WTC11 (cell line): ENCODE measurements around the gene ZNF428. TPM values are rescaled to one million over a fixed set of nuclear protein-coding genes. Genes with fewer than 3 reads are reported as not detected.
"Not testable (repeated sequence)": the region's sequence is repeated elsewhere in the genome, so short reads cannot be mapped to it uniquely, and the experiment has no call there.

Experiments
- ATAC-seq: fragments of 200-7000 bp; cut with Tn5 transposase; 2 replicates; pipeline ENCODE4 v1.10.0; 2021; ENCODE audit warnings: mild to moderate bottlenecking, moderate library complexity
- CTCF ChIA-PET: fragments of 300-600 bp; sonication (Branson Sonifier 250); formaldehyde crosslinking; loops from one replicate; lab custom pipeline; 2021; ENCODE audit warnings: antibody characterized with exemption; lab: Charles Lee
- POLR2A ChIA-PET: fragments of 350-600 bp; sonication (Branson Sonifier 250); formaldehyde crosslinking; loops from one replicate; lab custom pipeline; 2021; ENCODE audit warnings: antibody characterized with exemption; lab: Charles Lee
- DNase-seq: peaks from one replicate; pipeline ENCODE4 v3.0.0; 2021; ENCODE audit warnings: low spot score
- H3K27ac Mint-ChIP-seq: 2 replicates; pipeline ENCODE4 v1.8.0; 2021; ENCODE audit warnings: mixed read lengths
- H3K27me3 Mint-ChIP-seq: 2 replicates; pipeline ENCODE4 v1.8.0; 2021; ENCODE audit warnings: low read depth, mild to moderate bottlenecking, moderate library complexity, mixed read lengths
- H3K36me3 Mint-ChIP-seq: 2 replicates; pipeline ENCODE4 v1.8.0; 2021; ENCODE audit warnings: mixed read lengths
- H3K4me1 Mint-ChIP-seq: 2 replicates; pipeline ENCODE4 v1.8.0; 2022; ENCODE audit warnings: mixed read lengths
- H3K4me3 Mint-ChIP-seq: 2 replicates; pipeline ENCODE4 v1.8.0; 2021; ENCODE audit warnings: mild to moderate bottlenecking, moderate library complexity, mixed read lengths
- H3K9me3 Mint-ChIP-seq: 2 replicates; pipeline ENCODE4 v1.8.0; 2021; ENCODE audit warnings: mixed read lengths
- ATF6 ChIP-seq: sonication (generic); formaldehyde crosslinking; IDR thresholded peaks from 2 replicates; pipeline ENCODE4 v1.8.1; 2023; ENCODE audit warnings: mild to moderate bottlenecking, missing genetic modification reagents
- CTCF ChIP-seq: fragments of 200-600 bp; IDR thresholded peaks from 2 replicates; pipeline ENCODE4 v1.8.0; 2022; ENCODE audit warnings: antibody characterized with exemption
- ESRRA ChIP-seq: sonication (generic); formaldehyde crosslinking; IDR thresholded peaks from 2 replicates; pipeline ENCODE4 v1.8.1; 2022; ENCODE audit warnings: mild to moderate bottlenecking, missing genetic modification reagents, borderline replicate concordance
- ETV6 ChIP-seq: sonication (generic); formaldehyde crosslinking; IDR thresholded peaks from 2 replicates; pipeline ENCODE4 v1.8.1; 2022; ENCODE audit warnings: mild to moderate bottlenecking, missing genetic modification reagents
- FOXK1 ChIP-seq: sonication (generic); formaldehyde crosslinking; IDR thresholded peaks from 2 replicates; pipeline ENCODE4 v1.8.0; 2022; ENCODE audit warnings: mild to moderate bottlenecking, moderate library complexity, missing genetic modification reagents
- GABPB1 ChIP-seq: sonication (generic); formaldehyde crosslinking; IDR thresholded peaks from 2 replicates; pipeline ENCODE4 v1.8.1; 2023; ENCODE audit warnings: mild to moderate bottlenecking, missing genetic modification reagents
- MLX ChIP-seq: sonication (generic); formaldehyde crosslinking; IDR thresholded peaks from 2 replicates; pipeline ENCODE4 v1.8.1; 2023; ENCODE audit warnings: mild to moderate bottlenecking, missing genetic modification reagents, moderate library complexity
- NFATC4 ChIP-seq: fragments of 250-450 bp; sonication (Bioruptor Pico); IDR thresholded peaks from 2 replicates; pipeline ENCODE4 v1.9.0; 2021; ENCODE audit warnings: mild to moderate bottlenecking
- SP1 ChIP-seq: sonication (generic); formaldehyde crosslinking; conservative IDR thresholded peaks from 2 replicates; pipeline ENCODE4 v1.8.1; 2022; ENCODE audit warnings: missing genetic modification reagents
- ZNF121 ChIP-seq: sonication (generic); formaldehyde crosslinking; IDR thresholded peaks from 2 replicates; pipeline ENCODE4 v1.8.0; 2023; ENCODE audit warnings: missing genetic modification reagents
- ZNF671 ChIP-seq: fragments of 250-450 bp; sonication (Bioruptor Pico); IDR thresholded peaks from 2 replicates; pipeline ENCODE4 v1.8.0; 2021; ENCODE audit warnings: mild to moderate bottlenecking
- total RNA-seq: library from RNA; stranded (reverse); gene quantifications from 3 replicates; pipeline ENCODE4 v1.2.3, GENCODE V29; 2021
- TF ChIP-seq, protein P1 (sequence below): sonication (generic); formaldehyde crosslinking; IDR thresholded peaks from 2 replicates; pipeline ENCODE4 v1.8.1; 2023; ENCODE audit warnings: mild to moderate bottlenecking, moderate library complexity, missing genetic modification reagents
- TF ChIP-seq, protein P2 (sequence below): fragments of 250-450 bp; sonication (Bioruptor Pico); IDR thresholded peaks from 2 replicates; pipeline ENCODE4 v1.9.0; 2021; ENCODE audit warnings: mild to moderate bottlenecking, borderline replicate concordance
- TF ChIP-seq, protein P3 (sequence below): sonication (generic); formaldehyde crosslinking; IDR thresholded peaks from 2 replicates; pipeline ENCODE4 v1.8.0; 2022; ENCODE audit warnings: missing genetic modification reagents

Gene ZNF428
- total RNA-seq, 1 experiment from 2014 or later, result 20.1 TPM

- no peak for TF ChIP-seq ATF6
- no peak for TF ChIP-seq ZNF121 (CRISPR knock-in tag)
- TF ChIP-seq CTCF, result no peak
- no peak for TF ChIP-seq FOXK1 (CRISPR knock-in tag)
- TF ChIP-seq SP1 (CRISPR knock-in tag), result no peak
- TF ChIP-seq, all 79 proteins: peak for 0
Measured at GRCh38 chr19:43589277-43589676, 30.2 kb downstream of the ZNF428 start (continued).

GRCh38 chr19:43587029-43587428 is 32.4 kb downstream of the ZNF428 start:
- H3K27me3 Mint-ChIP-seq, ATAC-seq, POLR2A ChIA-PET, H3K4me3 Mint-ChIP-seq, H3K27ac Mint-ChIP-seq, H3K9me3 Mint-ChIP-seq, DNase-seq, H3K4me1 Mint-ChIP-seq: not testable (repeated sequence)
- CTCF ChIA-PET, result interaction anchor here (0.8 to 8.3 kb wide), 3 partner anchors 8 to 65 kb away, joined by 3 to 53 read pairs (median 3); partner anchors contain the start of genes IRGQ and ZNF576
- H3K36me3 Mint-ChIP-seq, result peaks cover 13% of the 10 kb centered on the region; the same call in 1 of the 2 replicates
- 0 out of 2 replicates have a peak, but pooled peaks have one; percentile 20 for TF ChIP-seq GABPB1 (CRISPR knock-in tag)

- H3K36me3 Mint-ChIP-seq, result peaks cover 13% of the 10 kb centered on the region; the same call in 1 of the 2 replicates
- no peak for TF ChIP-seq NFATC4 (CRISPR knock-in tag)
- no peak for TF ChIP-seq ZNF671 (CRISPR knock-in tag)
- TF ChIP-seq, protein P1, sequence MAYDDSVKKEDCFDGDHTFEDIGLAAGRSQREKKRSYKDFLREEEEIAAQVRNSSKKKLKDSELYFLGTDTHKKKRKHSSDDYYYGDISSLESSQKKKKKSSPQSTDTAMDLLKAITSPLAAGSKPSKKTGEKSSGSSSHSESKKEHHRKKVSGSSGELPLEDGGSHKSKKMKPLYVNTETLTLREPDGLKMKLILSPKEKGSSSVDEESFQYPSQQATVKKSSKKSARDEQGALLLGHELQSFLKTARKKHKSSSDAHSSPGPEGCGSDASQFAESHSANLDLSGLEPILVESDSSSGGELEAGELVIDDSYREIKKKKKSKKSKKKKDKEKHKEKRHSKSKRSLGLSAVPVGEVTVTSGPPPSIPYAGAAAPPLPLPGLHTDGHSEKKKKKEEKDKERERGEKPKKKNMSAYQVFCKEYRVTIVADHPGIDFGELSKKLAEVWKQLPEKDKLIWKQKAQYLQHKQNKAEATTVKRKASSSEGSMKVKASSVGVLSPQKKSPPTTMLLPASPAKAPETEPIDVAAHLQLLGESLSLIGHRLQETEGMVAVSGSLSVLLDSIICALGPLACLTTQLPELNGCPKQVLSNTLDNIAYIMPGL (CRISPR knock-in tag), result no peak
- no peak for TF ChIP-seq ETV6 (CRISPR knock-in tag)
- TF ChIP-seq MLX, result no peak
- TF ChIP-seq, protein P2, sequence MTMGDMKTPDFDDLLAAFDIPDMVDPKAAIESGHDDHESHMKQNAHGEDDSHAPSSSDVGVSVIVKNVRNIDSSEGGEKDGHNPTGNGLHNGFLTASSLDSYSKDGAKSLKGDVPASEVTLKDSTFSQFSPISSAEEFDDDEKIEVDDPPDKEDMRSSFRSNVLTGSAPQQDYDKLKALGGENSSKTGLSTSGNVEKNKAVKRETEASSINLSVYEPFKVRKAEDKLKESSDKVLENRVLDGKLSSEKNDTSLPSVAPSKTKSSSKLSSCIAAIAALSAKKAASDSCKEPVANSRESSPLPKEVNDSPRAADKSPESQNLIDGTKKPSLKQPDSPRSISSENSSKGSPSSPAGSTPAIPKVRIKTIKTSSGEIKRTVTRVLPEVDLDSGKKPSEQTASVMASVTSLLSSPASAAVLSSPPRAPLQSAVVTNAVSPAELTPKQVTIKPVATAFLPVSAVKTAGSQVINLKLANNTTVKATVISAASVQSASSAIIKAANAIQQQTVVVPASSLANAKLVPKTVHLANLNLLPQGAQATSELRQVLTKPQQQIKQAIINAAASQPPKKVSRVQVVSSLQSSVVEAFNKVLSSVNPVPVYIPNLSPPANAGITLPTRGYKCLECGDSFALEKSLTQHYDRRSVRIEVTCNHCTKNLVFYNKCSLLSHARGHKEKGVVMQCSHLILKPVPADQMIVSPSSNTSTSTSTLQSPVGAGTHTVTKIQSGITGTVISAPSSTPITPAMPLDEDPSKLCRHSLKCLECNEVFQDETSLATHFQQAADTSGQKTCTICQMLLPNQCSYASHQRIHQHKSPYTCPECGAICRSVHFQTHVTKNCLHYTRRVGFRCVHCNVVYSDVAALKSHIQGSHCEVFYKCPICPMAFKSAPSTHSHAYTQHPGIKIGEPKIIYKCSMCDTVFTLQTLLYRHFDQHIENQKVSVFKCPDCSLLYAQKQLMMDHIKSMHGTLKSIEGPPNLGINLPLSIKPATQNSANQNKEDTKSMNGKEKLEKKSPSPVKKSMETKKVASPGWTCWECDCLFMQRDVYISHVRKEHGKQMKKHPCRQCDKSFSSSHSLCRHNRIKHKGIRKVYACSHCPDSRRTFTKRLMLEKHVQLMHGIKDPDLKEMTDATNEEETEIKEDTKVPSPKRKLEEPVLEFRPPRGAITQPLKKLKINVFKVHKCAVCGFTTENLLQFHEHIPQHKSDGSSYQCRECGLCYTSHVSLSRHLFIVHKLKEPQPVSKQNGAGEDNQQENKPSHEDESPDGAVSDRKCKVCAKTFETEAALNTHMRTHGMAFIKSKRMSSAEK, result no peak
- TF ChIP-seq, protein P3, sequence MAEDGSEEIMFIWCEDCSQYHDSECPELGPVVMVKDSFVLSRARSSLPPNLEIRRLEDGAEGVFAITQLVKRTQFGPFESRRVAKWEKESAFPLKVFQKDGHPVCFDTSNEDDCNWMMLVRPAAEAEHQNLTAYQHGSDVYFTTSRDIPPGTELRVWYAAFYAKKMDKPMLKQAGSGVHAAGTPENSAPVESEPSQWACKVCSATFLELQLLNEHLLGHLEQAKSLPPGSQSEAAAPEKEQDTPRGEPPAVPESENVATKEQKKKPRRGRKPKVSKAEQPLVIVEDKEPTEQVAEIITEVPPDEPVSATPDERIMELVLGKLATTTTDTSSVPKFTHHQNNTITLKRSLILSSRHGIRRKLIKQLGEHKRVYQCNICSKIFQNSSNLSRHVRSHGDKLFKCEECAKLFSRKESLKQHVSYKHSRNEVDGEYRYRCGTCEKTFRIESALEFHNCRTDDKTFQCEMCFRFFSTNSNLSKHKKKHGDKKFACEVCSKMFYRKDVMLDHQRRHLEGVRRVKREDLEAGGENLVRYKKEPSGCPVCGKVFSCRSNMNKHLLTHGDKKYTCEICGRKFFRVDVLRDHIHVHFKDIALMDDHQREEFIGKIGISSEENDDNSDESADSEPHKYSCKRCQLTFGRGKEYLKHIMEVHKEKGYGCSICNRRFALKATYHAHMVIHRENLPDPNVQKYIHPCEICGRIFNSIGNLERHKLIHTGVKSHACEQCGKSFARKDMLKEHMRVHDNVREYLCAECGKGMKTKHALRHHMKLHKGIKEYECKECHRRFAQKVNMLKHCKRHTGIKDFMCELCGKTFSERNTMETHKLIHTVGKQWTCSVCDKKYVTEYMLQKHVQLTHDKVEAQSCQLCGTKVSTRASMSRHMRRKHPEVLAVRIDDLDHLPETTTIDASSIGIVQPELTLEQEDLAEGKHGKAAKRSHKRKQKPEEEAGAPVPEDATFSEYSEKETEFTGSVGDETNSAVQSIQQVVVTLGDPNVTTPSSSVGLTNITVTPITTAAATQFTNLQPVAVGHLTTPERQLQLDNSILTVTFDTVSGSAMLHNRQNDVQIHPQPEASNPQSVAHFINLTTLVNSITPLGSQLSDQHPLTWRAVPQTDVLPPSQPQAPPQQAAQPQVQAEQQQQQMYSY (CRISPR knock-in tag), result no peak
- no peak for TF ChIP-seq ESRRA (CRISPR knock-in tag)
- no peak for ATAC-seq
- peaks cover 8% of the 10 kb centered on the region for H3K4me1 Mint-ChIP-seq
- ChIA-PET POLR2A (no interaction called here), CTCF (interaction anchor here (0.8 to 8.3 kb wide), 3 partner anchors 9 to 66 kb away, joined by 3 to 53 read pairs (median 3); partner anchors contain the start of genes IRGQ and ZNF576)
- H3K27me3 Mint-ChIP-seq, result no peaks in the 10 kb centered on the region
- H3K27ac Mint-ChIP-seq, result no peak overlapping the region
- no peaks in the 10 kb centered on the region for H3K9me3 Mint-ChIP-seq
- no peak overlapping the region for H3K4me3 Mint-ChIP-seq
- DNase-seq, result no peak
Measured at GRCh38 chr19:43586346-43586745, 33.1 kb downstream of the ZNF428 start.
